Osteocyte (in vitro differentiated cells): ENCODE measurements around the gene NFIB. TPM values are rescaled to one million over a fixed set of nuclear protein-coding genes. Genes with fewer than 3 reads are reported as not detected.

Experiments
- DNase-seq: peaks from one replicate; pipeline ENCODE4 v3.0.0; 2021; ENCODE audit warnings: mixed read lengths; ENCODE audit not compliant: unreplicated experiment; ENCODE audit errors: extremely low spot score
- H3K27ac Mint-ChIP-seq: one replicate; pipeline ENCODE4 v1.8.0; 2021; ENCODE audit warnings: mild to moderate bottlenecking, mixed read lengths; ENCODE audit not compliant: unreplicated experiment
- H3K27me3 Mint-ChIP-seq: one replicate; pipeline ENCODE4 v1.8.0; 2021; ENCODE audit warnings: mixed read lengths; ENCODE audit not compliant: unreplicated experiment
- H3K36me3 Mint-ChIP-seq: one replicate; pipeline ENCODE4 v1.8.0; 2021; ENCODE audit warnings: mixed read lengths; ENCODE audit not compliant: unreplicated experiment
- H3K4me1 Mint-ChIP-seq: one replicate; pipeline ENCODE4 v1.8.0; 2021; ENCODE audit warnings: mixed read lengths; ENCODE audit not compliant: unreplicated experiment
- H3K4me3 Mint-ChIP-seq: one replicate; pipeline ENCODE4 v1.8.0; 2021; ENCODE audit warnings: mild to moderate bottlenecking, moderate library complexity, mixed read lengths; ENCODE audit not compliant: unreplicated experiment
- H3K9me3 Mint-ChIP-seq: one replicate; pipeline ENCODE4 v1.8.0; 2021; ENCODE audit warnings: mixed read lengths; ENCODE audit not compliant: unreplicated experiment
- total RNA-seq: library from RNA; stranded (reverse); gene quantifications from 2 replicates; pipeline ENCODE4 v1.2.1, GENCODE V29; 2021
- TF ChIP-seq, protein P1 (sequence below): fragments of 200-600 bp; sonication (generic); IDR thresholded peaks from 2 replicates; pipeline ENCODE4 v1.5.0; 2021; ENCODE audit warnings: antibody characterized with exemption, mild to moderate bottlenecking, moderate library complexity

Gene NFIB
- total RNA-seq, 1 donor from 2014 or later, result 36.1 TPM

GRCh38 chr9:14347406-14348122 is 33.6 kb upstream of the NFIB start:
- no peak overlapping the region for H3K27ac Mint-ChIP-seq
- H3K36me3 Mint-ChIP-seq, result no peaks in the 10 kb centered on the region
- peak; percentile 81 for DNase-seq
- TF ChIP-seq, protein P1, sequence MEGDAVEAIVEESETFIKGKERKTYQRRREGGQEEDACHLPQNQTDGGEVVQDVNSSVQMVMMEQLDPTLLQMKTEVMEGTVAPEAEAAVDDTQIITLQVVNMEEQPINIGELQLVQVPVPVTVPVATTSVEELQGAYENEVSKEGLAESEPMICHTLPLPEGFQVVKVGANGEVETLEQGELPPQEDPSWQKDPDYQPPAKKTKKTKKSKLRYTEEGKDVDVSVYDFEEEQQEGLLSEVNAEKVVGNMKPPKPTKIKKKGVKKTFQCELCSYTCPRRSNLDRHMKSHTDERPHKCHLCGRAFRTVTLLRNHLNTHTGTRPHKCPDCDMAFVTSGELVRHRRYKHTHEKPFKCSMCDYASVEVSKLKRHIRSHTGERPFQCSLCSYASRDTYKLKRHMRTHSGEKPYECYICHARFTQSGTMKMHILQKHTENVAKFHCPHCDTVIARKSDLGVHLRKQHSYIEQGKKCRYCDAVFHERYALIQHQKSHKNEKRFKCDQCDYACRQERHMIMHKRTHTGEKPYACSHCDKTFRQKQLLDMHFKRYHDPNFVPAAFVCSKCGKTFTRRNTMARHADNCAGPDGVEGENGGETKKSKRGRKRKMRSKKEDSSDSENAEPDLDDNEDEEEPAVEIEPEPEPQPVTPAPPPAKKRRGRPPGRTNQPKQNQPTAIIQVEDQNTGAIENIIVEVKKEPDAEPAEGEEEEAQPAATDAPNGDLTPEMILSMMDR, result peak; percentile 30
- no peaks in the 10 kb centered on the region for H3K9me3 Mint-ChIP-seq
- peak overlapping the region; percentile 74 for H3K4me3 Mint-ChIP-seq
- H3K4me1 Mint-ChIP-seq, result peaks cover 45% of the 10 kb centered on the region
- peaks cover 56% of the 10 kb centered on the region for H3K27me3 Mint-ChIP-seq

DNA sequence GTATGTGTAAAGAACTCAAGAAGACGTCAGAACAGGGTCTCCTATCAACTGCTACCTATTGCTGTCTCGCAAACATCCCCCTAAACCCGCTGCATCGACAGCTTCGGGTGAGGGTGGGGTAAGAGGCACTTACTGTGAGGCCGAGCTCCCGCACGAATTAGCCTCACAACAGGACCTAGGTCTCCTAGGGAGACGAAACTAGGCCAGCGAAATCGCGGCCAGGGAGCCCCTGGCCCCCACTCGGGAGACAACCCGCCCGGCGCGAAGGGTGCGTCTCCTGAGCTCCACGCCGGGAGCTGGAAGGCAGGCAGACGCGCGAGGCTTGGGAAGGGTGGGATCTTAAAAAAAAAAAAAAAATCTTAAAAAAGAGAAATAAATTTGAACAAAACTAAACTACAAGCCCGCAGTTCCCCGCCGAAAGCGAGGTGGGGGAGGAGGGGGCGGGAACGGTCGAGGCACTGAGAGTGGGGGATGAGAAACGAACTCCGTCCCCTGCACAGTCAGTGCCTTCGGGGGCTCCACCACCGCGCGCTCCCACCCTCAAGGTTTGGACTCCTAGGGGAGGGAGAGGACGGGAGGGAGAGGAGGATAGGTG is 33.0 kb upstream of the NFIB start:
- H3K27ac Mint-ChIP-seq, result no peak overlapping the region
- peak; percentile 73 for DNase-seq
- no peaks in the 10 kb centered on the region for H3K36me3 Mint-ChIP-seq
- H3K27me3 Mint-ChIP-seq, result peaks cover 56% of the 10 kb centered on the region
- peaks cover 45% of the 10 kb centered on the region for H3K4me1 Mint-ChIP-seq
- H3K9me3 Mint-ChIP-seq, result no peaks in the 10 kb centered on the region
- H3K4me3 Mint-ChIP-seq, result peak overlapping the region; percentile 74
- TF ChIP-seq, protein P1, result no peak

DNA sequence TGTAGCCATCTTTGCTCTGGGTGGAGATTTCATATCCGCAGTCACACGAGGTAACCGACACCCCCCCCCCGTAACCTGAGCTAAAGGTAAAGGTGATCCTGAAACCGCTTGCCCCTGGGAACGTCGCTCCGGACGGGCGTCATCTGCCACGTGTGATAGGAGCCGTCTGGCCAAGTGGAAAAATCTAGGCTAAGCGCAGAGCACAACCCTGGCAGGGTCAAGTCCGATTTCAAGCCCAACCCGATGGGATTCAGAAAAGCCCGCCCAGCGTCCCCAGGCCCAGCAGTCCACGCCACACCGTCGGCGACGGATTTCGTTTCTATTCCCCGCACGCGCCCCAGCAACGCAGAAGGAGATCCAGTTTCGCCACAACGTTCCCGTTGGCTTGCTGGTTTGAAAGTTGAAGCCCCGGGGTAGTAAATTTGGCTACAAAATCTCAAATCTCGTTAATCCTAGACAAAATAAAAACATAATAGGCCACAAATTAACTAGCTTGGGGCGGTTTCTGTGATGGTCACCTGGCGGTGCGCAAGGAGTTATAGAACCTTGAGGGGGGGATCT is 32.4 kb upstream of the NFIB start:
- no peak overlapping the region for H3K27ac Mint-ChIP-seq
- peaks cover 51% of the 10 kb centered on the region for H3K27me3 Mint-ChIP-seq
- H3K36me3 Mint-ChIP-seq, result no peaks in the 10 kb centered on the region
- DNase-seq, result no peak
- H3K4me1 Mint-ChIP-seq, result peaks cover 45% of the 10 kb centered on the region
- TF ChIP-seq, protein P1, result no peak
- H3K9me3 Mint-ChIP-seq, result no peaks in the 10 kb centered on the region
- H3K4me3 Mint-ChIP-seq, result peak overlapping the region; percentile 55

DNA sequence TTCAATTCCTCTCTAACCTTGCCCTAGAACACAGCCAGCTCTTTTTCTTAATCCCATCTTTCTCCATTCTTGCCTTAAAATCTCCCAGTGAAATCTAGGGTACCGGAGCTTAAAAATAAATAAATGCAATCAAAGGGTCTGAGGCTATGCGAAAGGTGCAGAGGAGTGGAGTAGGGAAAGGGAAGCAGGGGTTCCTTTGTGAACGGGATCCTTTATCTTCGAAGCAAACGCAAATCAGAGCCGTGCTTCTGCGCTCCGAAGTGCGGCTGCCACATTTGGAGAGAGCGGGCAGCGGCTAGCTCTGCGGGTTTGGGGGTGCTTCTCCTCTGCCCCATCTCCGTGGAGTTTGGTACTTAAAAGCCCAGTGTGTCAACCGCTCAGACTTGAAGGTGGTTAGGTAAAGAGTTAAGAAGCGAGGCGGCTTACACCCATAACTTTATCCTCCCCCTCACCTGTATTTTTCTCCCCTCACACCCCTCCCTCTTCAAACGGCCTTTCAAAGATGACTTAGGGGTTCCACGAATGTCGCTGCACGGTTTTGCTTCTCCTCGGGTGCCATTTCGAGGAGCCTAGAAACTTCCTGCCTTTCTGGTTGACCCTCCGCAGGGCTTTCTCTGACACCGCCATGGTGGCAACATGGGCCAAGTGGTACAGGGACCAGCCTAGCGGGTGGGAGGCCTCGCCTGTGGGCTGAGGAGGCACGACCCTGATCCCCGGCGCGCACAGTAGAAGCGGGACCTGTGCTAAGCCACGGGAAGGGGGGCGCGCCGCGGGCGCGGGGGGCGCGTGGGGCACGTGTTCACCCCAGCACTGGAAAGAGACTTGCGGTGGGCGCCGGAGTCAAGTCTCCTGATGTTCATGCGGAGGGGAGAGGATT is 31.7 kb upstream of the NFIB start:
- TF ChIP-seq, protein P1, result no peak
- no peak overlapping the region for H3K4me3 Mint-ChIP-seq
- no peaks in the 10 kb centered on the region for H3K9me3 Mint-ChIP-seq
- H3K36me3 Mint-ChIP-seq, result no peaks in the 10 kb centered on the region
- peaks cover 45% of the 10 kb centered on the region for H3K4me1 Mint-ChIP-seq
- H3K27ac Mint-ChIP-seq, result no peak overlapping the region
- no peak for DNase-seq
- H3K27me3 Mint-ChIP-seq, result peaks cover 45% of the 10 kb centered on the region
